Testis (tissue), 3 donors: ENCODE measurements around the gene DENND2A. TPM values are rescaled to one million over a fixed set of nuclear protein-coding genes. Genes with fewer than 3 reads are reported as not detected.
"Not testable (repeated sequence)": the region's sequence is repeated elsewhere in the genome, so short reads cannot be mapped to it uniquely, and the experiment has no call there.

Source experiments
- DNase-seq: peaks from one replicate; pipeline ENCODE4 v3.0.0-alpha.2; 2019
- H3K27ac ChIP-seq, 2 donors: fragments of 200-600 bp; sonication (generic); one replicate each; pipeline ENCODE4 v1.5.1; 2019
- H3K27me3 ChIP-seq: fragments of 200-600 bp; sonication (generic); one replicate; pipeline ENCODE4 v1.5.1; 2019
- H3K36me3 ChIP-seq: fragments of 200-600 bp; sonication (generic); one replicate; pipeline ENCODE4 v1.5.1; 2017; ENCODE audit warnings: low read depth; ENCODE audit errors: missing control alignments
- H3K4me1 ChIP-seq: fragments of 200-600 bp; sonication (generic); one replicate; pipeline ENCODE4 v1.5.1; 2019
- H3K4me3 ChIP-seq, 2 donors: fragments of 200-600 bp; sonication (generic); one replicate each; pipeline ENCODE4 v1.5.1; 2017 to 2019
- H3K9me3 ChIP-seq: fragments of 200-600 bp; sonication (generic); one replicate; pipeline ENCODE4 v1.5.1; 2017
- POLR2A ChIP-seq: fragments of 450-650 bp; IDR thresholded peaks from one replicate; pipeline ENCODE4 v1.6.1; 2017; ENCODE audit warnings: antibody characterized with exemption, mild to moderate bottlenecking, moderate library complexity
- WGBS, 2 donors: methylation state at CpG; one replicate each; pipeline ENCODE4 v1.1.5; 2018; 5-methylcytosine and 5-hydroxymethylcytosine counted together
- intact Hi-C: fragments of 100-400 bp; cut with DNase I; formaldehyde crosslinking; loops from one replicate; pipeline ENCODE4 v1.15.1; 2023; ENCODE audit warnings: low total_unique reads
- polyA plus RNA-seq: library from polyadenylated mRNA; stranded (reverse); fragments of 350-450 nt; fragmentation: Illumina TruSeq; extraction: RNeasy Lipid Tissue Mini Kit (QIAGEN cat#74804); gene quantifications from one replicate; pipeline ENCODE4 v1.2.3, GENCODE V29; 2014; ENCODE audit warnings: low read depth, low replicate concordance; ENCODE audit not compliant: insufficient read depth
- total RNA-seq, 2 donors: library from RNA; depleted of rRNA; stranded (reverse); fragments of >200 nt; gene quantifications; one replicate each; pipeline ENCODE4 v1.2.3, GENCODE V29; 2016
- TF ChIP-seq, protein P1 (sequence below), 3 experiments: fragments of 450-650 bp in 2 of 3; fragments of 200-600 bp in 1 of 3; sonication (generic) in 1 of 3; IDR thresholded peaks; one replicate each; pipeline ENCODE4 v1.5.1; 2016 to 2019; ENCODE audit warnings: antibody characterized with exemption in 3 of 3, mild to moderate bottlenecking in 2 of 3, moderate library complexity in 1 of 3

The DENND2A gene
- total and polyA plus RNA-seq, 3 donors from 2014 or later: 4.1 to 8.5 (median 5.5) TPM

DNA sequence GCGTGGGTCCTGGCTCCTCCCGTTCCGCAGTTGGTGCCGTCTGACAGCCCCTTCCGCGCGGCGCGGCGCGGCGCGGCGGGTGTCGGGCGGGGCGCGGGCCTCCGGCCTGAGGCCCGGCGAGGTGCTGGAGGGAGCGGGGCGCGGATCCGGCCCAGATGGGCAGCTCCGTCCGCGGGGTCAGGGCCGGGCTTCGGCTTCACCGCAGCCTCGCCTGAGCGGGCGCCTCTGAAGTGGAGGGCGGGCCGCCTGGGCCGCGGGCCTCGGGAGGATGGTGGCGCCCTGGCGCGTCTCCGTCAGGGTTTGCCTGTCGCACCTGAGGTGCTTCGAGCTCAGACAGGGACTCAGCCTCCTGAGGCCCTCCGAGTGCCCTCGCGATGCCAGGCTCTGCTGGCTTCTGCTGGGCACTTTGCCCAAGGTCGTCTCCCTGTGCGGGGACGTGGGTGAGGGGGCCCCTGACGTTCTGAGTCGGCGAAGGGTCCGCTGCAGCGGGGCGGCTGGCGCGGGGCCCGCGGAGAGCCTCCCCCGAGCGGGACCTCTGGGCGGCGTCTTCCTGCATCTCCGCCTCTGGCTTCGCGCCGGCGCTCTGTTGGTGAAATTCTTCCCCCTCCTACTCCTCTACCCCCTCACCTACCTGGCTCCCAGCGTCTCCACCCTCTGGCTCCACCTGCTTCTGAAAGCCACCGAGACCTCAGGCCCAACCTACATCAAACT, 32.6 kb upstream of the DENND2A start:
- Histone ChIP-seq H3K4me3 (peak overlapping the region; percentile 77 to 83), H3K9me3 (no peaks in the 10 kb centered on the region), H3K27me3 (no peaks in the 10 kb centered on the region), H3K4me1 (no peaks in the 10 kb centered on the region), H3K36me3 (no peaks in the 10 kb centered on the region), H3K27ac (peak overlapping the region; percentile 72 to 82)
- intact Hi-C loops: no loop called here
- DNase-seq: peak; percentile 35
- 0 to 1% methylated on average over 21 to 31 of the region's 72 CpGs for WGBS, 2 donors
- TF ChIP-seq, protein P1, sequence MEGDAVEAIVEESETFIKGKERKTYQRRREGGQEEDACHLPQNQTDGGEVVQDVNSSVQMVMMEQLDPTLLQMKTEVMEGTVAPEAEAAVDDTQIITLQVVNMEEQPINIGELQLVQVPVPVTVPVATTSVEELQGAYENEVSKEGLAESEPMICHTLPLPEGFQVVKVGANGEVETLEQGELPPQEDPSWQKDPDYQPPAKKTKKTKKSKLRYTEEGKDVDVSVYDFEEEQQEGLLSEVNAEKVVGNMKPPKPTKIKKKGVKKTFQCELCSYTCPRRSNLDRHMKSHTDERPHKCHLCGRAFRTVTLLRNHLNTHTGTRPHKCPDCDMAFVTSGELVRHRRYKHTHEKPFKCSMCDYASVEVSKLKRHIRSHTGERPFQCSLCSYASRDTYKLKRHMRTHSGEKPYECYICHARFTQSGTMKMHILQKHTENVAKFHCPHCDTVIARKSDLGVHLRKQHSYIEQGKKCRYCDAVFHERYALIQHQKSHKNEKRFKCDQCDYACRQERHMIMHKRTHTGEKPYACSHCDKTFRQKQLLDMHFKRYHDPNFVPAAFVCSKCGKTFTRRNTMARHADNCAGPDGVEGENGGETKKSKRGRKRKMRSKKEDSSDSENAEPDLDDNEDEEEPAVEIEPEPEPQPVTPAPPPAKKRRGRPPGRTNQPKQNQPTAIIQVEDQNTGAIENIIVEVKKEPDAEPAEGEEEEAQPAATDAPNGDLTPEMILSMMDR (IDR thresholded peaks at IDR 0.05): no peak
- no peak for TF ChIP-seq POLR2A

DNA sequence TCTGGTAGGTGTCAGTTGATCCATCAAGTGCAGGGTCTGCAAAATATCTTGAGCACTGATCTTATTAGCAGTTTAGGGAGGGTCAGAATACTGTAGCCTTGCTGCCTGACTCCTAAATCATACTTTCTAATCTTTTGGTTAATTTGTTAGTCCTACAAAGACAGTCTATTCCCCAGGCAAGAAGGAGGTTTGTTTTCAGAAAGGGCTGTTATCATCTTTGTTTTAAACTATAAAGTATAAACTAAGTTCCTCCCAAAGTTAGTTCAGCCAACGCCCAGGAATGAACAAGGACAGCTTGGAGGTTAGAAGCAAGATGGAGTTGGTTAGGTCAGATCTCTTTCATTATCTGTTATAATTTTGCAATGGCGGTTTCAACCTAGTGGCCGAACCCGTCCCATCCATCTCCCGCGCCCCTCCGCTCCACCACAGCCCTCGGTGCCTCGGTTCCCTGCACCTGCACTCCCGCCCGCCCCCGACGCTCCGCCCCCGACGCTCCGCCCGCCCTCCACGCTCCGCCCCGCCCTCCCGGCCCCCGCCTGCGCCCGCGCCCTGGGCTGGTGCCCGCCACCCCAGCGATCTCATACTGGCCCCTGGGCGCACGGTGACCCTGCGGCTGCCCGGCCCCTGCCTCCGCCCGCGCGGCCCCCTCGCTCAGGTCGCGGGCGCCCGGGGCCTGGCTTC, 31.9 kb upstream of the DENND2A start, which contains the start of gene ADCK2:
Gene ADCK2 (plus strand): TSS at position 564 of the 681 bp plus-strand sequence. CDS start 386 bp downstream, outside the sequence.
- Histone ChIP-seq H3K36me3 (no peaks in the 10 kb centered on the region), H3K9me3 (no peaks in the 10 kb centered on the region), H3K4me3 (peak within 1 kb of the TSS; percentile 77 to 83), H3K27me3 (no peaks in the 10 kb centered on the region), H3K27ac (peak within 1 kb of the TSS; percentile 72 to 82), H3K4me1 (no peaks in the 10 kb centered on the region)
- no peak for TF ChIP-seq POLR2A
- TF ChIP-seq, protein P1 (IDR thresholded peaks at IDR 0.05): no peak
- intact Hi-C loops: no loop called here
- 1% methylated on average over 13 to 20 of the region's 41 CpGs for WGBS, 2 donors
- peak; percentile 70 for DNase-seq

DNA sequence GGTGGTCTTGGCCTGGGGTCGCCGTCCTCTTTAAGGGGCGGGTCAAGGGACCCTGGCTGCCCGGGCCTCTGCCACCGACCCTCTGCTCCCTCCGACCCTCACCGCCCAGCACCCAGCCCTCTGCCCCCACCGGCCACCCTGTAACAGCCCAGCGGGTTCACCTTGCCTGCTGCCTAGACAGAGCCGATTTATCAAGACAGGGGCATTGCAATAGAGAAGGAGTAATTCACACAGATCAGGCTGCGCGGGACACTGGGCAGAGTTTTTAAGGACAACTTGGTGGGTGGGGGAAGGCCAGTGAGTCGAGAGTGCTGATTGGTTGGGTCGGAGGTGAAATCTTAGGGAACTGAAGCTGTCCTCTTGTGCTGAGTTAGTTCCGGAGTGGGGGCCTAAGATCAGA, 31.4 kb upstream of the DENND2A start:
- Histone ChIP-seq H3K36me3 (no peaks in the 10 kb centered on the region), H3K9me3 (no peaks in the 10 kb centered on the region), H3K4me3 (no peak overlapping the region), H3K27ac (no peak overlapping the region), H3K27me3 (no peaks in the 10 kb centered on the region), H3K4me1 (no peaks in the 10 kb centered on the region)
- intact Hi-C loops: no loop called here
- no peak for DNase-seq
- TF ChIP-seq POLR2A: no peak
- TF ChIP-seq, protein P1 (IDR thresholded peaks at IDR 0.05): no peak
- WGBS, 2 donors: 35 to 63% methylated on average over 8 to 15 of the region's 15 CpGs

DNA sequence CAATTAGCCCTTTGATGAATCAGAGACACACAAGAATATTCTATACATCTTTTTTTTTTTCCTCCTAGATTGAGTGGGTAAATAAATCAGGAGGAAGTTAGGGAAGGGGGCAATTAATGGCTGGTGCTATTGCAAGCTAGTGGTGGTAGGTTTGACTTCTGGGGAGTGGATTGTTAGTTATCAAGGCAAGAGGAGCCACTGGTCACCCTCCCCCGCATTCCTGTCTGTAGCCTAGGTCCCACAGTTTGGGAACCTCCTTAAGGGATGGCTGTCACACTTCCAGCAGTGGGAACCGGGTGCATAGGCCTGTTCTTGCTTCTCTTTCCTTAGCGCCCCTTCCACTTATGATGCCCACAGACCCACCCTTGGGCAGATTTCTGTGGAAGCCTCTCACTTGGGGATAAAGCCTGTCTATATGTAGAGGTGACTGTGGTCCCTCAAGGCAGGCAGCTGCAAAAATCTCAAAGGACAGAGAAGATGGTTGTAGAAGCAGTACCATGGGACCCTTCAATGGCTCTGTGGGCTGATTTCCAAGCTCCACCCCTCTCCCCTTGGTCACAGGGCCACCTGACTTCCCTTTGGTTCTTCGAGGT, 29.8 kb upstream of the DENND2A start:
- DNase-seq: no peak
- intact Hi-C loops: no loop called here
- no peaks in the 10 kb centered on the region for H3K36me3 ChIP-seq
- H3K27me3 ChIP-seq: no peaks in the 10 kb centered on the region
- WGBS, 2 donors: 51 to 58% methylated on average over 4 of the region's 4 CpGs
- H3K27ac ChIP-seq: no peak overlapping the region
- TF ChIP-seq, protein P1 (IDR thresholded peaks at IDR 0.05): no peak
- no peak for TF ChIP-seq POLR2A
- no peaks in the 10 kb centered on the region for H3K4me1 ChIP-seq
- H3K9me3 ChIP-seq: no peaks in the 10 kb centered on the region
- H3K4me3 ChIP-seq: no peak overlapping the region

DNA sequence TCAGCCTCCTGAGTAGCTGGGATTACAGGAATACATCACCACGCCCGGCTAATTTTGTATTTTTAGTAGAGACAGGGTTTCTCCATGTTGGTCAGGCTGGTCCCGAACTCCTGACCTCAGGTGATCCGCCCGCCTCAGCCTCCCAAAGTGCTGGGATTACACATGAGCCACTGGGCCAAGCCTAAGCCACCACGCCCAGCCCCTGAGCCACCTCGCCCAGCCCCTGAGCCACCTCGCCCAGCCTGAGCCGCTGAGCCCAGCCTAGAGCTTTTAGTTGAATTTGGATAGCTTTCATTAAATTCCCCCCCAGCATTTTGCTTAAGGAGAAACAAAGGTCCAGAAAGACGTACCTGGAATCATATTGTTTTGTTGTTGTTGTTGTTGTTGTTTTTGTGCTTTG, 29.2 kb upstream of the DENND2A start:
- H3K27me3 ChIP-seq, DNase-seq, H3K9me3 ChIP-seq, H3K4me1 ChIP-seq, H3K27ac ChIP-seq, intact Hi-C loops, H3K36me3 ChIP-seq, H3K4me3 ChIP-seq: not testable (repeated sequence)
- WGBS, 2 donors: 93 to 97% methylated on average over 10 of the region's 10 CpGs
